Stimulated activated CD8-positive, alpha-beta memory T cell treated with anti-CD3 and anti-CD28 coated beads, Interleukin-7, amount 100 ng/mL, for 4 hours (primary cell): Measurements from ENCODE around the gene C2orf68.
A peak's percentile ranks its signal among the peaks of the same experiment; 100 is the strongest.
"Not testable (repeated sequence)": the region's sequence is repeated elsewhere in the genome, so short reads cannot be mapped to it uniquely, and the experiment has no call there.

ENCODE experiments used
- DNase-seq, 2 donors: peaks; one replicate each; pipeline ENCODE4 v3.0.0-alpha.2; 2020; ENCODE audit warnings: low read depth in 2 of 2

Gene C2orf68

GRCh38 chr2:85611705-85612587 lies at the start of gene C2orf68:
Gene C2orf68 (minus strand): TSS chr2:85612066. CDS start chr2:85611984, 82 bp downstream.
- DNase-seq, result peak; percentile 60 to 78

GRCh38 chr2:85661139-85661858 lies 49.4 kb upstream of the C2orf68 start:
- no peak for DNase-seq

DNA sequence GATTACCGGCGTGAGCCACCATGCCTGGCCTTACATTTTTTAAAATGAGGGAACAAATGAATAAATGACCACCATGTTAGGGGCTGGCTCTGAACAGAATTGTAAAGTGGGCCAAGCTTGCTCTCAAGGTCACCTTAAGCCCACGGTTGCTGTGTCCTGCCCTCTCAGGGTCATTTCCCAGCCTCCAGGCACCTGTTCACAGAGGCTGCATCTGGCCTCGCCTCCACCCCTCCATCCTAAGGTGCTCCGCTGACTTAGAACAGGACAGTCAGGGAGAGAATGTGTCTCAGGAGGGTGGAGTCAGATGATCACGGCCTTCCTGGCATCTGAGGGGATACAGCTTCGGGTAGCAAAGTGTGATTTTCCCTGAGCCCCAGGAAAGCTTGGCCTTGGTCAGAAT lies 48.9 kb upstream of the C2orf68 start:
- no peak for DNase-seq

DNA sequence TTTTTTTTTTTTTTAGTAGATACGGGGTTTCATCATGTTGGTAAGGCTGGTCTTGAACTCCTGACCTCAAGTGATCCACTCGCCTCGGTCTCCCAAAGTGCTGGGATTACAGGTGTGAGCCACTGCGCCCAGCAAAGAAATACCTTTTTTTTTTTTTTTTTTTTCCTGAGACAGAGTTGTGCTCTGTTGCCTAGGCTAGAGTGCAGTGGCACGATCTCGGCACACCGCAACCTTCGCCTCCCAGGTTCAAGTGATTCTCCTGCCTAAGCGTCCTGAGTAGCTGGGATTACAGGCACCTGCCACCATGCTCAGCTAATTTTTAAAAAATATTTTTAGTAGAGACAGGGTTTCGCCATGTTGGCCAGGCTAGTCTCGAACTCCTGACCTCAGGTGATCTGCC lies 48.4 kb upstream of the C2orf68 start:
- not testable (repeated sequence) for DNase-seq

DNA sequence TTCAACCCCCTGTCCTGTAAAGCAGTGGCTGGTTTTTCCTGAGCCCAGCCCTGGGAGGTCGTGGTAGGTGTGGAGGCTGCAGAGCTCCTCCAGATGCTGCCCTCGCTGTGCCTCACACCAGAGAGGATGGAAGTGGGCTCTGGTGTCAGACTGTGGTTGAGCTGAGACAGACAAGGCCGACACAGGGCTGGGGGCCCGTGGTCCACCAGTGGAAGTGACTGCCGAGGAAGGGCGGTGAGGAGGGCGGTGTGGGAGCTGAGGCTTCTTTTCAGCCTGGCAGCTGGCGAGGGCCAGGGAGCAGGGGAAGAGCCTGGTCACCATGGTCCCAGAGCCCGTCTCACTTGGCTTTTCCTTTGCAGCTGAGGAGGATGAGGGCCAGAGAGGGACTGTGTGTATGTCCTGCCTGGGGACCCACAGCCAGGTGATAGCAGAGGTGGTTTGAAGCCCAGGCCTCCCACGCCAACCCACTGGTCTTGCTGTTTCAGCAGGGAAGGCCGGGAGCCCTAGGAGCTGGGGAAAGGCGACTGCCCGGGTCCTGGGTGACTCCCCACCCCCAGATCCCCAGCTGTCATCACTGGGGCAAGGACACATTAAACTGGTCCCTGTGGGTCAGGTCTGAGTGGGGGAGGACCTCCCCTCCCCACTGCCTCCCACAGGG lies 47.6 kb upstream of the C2orf68 start:
- no peak for DNase-seq

GRCh38 chr2:85657399-85657798 lies 45.5 kb upstream of the C2orf68 start:
- not testable (repeated sequence) for DNase-seq

- no peak for DNase-seq
These were observed 44.6 kb upstream of the C2orf68 start for GRCh38 chr2:85656468-85656867.

- DNase-seq, result no peak
These were observed 44.1 kb upstream of the C2orf68 start for GRCh38 chr2:85655961-85656417.

DNA sequence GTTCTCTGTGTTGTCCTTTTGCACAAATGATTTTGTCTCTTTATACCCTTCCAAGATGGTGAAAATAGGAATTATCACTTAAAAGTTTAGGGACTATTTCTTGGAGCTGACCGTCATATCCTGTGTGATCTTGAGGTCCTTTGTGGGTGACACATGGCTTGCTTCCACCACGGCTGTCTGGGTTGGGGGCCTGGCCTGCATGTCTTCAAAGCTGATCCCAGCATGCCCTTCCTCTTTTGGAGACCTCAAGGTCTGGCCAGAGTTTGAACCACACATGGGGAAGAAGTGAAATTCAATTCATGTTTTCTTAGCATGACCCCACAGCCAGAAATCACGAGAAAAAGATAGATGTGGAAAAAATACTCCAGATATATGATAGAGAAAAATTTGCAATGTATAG lies 42.1 kb upstream of the C2orf68 start:
- no peak for DNase-seq

GRCh38 chr2:85652056-85652455 lies 40.2 kb upstream of the C2orf68 start:
- DNase-seq, result no peak

DNA sequence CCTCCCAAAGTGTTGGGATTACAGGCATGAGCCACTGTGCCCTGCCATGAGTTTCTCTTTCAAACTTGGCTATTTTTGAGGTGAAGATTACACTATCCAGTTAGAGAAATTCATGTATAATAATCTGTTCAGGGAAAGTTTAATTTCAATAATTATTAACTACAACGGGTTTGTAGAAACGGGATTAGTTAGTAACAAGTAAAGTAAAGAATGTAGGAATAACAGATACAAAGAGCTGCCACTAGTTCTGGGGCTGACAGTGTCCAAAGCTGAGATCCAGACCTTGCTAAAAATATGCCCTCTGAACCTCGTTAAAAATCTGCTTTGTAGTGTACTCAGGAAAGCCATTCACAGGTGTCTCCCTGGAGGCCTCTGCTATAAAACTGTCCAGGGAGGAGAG lies 39.2 kb upstream of the C2orf68 start:
- no peak for DNase-seq

DNA sequence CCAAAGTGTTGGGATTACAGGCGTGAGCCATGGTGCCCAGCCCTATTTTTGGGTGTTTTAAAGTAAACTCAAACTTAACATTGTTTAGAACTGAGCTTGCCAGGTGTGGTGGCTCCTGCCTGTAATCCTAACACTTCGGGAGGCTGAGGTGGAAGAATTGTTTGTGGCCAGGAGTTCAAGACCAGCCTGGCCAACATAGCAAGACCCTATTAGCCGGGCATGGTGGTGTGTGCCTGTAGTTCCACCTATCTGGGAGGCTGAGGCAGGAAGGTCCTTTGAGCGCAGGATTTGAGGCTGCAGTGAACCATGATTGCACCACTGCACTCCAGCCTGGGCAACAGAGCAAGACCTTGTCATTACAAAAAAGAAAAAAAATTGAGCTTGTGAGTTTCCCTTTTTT lies 38.6 kb upstream of the C2orf68 start:
- DNase-seq, result no peak

GRCh38 chr2:85649201-85650190 lies 37.6 kb upstream of the C2orf68 start:
- DNase-seq, result no peak

DNA sequence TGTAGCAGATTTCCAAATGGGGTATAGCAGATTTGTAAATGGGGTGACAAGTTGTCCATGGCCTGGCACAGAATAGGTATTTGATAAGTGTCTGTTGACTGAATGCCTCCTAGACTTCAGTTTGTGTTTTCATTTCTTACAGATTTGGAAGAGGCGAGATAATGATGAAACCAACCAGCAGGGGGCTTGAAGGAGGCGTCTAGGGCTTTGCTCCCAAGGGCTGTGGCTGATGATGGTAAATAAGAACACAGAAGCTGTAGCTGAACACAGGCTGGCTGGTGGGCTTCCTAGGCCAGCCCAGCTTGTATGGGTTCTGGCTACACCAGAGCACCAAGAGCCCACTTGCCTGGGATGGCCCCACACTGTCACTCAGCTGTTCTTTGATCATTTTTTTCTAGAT lies 36.8 kb upstream of the C2orf68 start:
- DNase-seq, result no peak

GRCh38 chr2:85647823-85648526 lies 36.1 kb upstream of the C2orf68 start:
- no peak for DNase-seq

DNA sequence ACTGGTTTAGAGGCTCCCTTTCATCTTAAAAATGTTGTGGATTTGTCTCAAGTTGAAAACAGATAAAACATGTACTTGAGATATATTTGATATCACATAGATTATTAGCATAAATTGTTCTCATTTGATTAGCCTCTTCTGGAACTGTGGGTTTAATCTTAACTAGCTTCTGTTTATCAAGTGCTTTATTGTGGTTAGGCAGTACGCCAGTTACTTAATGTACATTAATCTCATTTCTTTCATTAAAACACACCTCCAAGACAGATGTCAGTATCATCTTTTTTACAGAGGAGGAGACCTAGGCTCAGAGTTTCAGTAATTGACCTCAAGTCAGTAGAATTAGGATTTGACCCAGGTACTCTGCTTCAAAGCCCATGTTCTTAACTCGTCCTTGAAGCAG lies 34.3 kb upstream of the C2orf68 start:
- DNase-seq, result no peak

GRCh38 chr2:85644909-85645308 lies 33.0 kb upstream of the C2orf68 start:
- DNase-seq, result no peak

DNA sequence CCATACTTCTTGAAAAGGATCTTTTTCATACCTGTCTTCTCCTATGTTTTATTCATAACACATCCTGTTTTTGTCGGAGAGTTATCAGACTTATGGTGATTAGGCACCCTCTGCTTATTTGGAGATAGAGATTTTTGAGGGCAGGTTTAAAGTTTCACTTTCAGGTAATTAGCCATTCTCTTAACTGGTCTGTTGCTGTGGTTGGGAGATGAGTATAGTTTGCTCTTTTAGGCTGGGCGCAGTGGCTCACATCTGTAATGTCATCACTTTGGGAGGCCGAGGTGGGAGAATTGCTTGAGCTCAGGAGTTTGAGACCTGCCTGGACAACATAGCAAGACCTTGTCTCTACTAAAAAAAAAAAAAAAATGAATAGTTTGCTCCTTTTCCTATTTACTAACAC lies 30.9 kb upstream of the C2orf68 start:
- no peak for DNase-seq

DNA sequence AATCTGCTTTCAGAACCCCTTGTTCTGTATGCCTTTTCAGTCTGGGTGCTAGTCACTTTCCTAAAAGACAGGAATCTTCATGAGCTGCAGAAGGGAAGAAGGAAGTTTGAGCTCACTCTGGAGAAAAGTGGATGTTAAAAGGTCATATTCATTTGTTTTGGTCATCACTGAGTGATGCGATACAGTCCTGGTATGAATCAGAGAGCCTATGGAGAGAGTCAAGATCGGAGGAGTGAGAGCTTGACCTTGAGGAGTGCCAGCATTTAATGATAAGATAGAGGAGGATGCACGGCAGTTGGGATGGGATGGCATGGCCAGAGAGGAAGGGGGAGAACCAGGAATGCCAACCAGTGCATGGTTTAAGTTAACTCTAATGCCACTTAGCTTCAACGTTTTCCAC lies 23.8 kb upstream of the C2orf68 start:
- no peak for DNase-seq

DNA sequence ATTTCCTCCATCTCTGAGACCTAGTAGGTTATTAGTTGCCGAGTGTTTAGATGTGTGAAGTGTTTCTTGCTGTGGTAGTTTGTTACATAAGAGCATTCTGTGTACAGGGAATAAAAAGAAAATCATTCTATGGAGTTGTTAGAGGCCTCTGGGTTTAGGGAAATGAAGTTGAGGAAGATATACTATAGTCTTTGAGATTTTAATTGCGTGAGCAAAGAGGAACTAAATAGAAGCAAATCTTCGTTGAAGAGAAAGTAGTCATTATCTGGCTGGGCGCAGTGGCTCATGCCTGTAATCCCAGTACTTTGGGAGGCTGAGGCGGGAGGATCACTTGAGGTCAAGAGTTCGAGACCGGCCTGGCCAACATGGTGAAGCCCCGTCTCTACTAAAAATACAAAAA lies 23.1 kb upstream of the C2orf68 start:
- no peak for DNase-seq

DNA sequence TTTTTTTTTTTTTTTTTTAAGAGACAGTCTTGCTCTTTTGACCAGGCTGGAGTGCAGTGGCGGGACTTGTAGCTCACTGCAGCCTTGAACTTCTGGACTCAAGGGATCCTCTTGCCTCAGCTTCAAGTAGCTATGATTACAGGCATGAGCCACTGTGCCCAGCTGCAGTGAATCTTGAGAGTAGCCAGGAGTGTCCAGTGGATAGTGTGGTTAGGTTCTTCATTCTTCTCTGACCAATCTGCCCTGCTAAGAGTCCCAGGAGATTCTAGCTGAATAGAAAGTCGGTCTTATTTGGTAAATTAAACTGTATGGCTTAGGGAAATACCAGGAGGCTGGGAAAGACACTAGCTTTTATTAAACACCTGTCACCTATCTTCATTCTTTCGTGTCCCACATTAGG lies 19.4 kb upstream of the C2orf68 start:
- no peak for DNase-seq
